NCI-H1930 (cell line): ENCODE results near the gene VKORC1L1.
A peak's percentile ranks its signal among the peaks of the same experiment; 100 is the strongest.
"Not testable (repeated sequence)": the region's sequence is repeated elsewhere in the genome, so short reads cannot be mapped to it uniquely, and the experiment has no call there.

Experiments used
- DNase-seq, 2 experiments: peaks; one replicate each; lab custom pipeline; 2025; lab: John Stamatoyannopoulos, UW

The VKORC1L1 gene

DNA sequence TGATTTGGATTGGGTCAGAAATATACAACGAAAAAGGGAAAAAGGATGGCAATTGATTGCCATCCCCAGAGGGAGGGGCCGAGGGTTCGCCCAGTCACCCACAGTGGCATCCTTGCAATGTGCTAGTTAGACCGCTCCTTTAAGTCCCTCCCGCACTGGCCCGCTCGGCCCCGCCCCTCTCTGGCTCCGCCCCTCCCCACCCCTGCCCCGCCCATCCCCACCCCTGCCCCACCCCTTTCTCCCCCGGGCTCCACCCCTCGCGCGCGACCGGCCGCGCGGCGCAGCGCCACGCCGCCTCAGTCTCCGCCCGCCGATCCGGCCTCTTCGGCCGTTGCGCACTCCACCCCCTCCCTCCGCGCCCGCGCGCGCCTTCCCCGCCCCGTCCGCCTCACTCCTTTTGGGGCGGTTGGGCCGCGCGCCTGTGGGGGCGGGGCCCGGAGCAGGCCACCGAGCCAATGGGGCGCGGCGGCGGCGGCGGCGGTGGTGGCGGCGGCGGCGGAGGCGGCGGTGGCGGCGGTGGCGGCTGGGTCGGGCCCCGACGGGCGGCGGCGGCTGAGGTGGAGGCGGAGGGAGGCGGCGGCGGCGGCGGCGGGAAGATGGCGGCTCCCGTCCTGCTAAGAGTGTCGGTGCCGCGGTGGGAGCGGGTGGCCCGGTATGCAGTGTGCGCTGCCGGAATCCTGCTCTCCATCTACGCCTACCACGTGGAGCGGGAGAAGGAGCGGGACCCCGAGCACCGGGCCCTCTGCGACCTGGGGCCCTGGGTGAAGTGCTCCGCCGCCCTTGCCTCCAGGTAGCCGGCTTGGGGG lies at the start of gene VKORC1L1:
Gene VKORC1L1 (plus strand): TSS at position 299 of the 806 bp plus-strand sequence. CDS start 298 bp downstream, at position 597.
- peak; percentile 91 to 97 for DNase-seq

GRCh38 chr7:65827366-65827765 lies 45.5 kb upstream of the VKORC1L1 start:
- DNase-seq = no peak

GRCh38 chr7:65832281-65832680 lies 40.6 kb upstream of the VKORC1L1 start:
- DNase-seq = no peak

DNA sequence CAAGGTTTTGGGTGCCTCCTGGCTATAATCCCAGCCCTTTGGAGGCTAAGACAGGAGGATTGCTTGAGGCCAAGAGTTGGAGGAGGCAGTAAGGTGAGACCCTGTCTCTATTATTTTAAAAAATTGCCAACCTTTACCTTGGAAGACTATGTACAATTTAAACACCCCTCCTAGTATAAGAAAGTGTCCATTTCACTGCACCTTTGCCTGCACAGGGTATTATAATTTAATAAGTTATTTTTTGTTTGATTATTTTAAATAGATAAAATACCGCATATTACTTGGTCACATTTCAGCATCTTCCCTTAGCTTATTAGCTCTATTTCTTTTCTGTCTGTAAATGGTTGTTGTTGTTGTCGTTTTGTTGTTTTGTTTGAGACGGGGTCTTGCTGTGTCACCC lies 36.2 kb upstream of the VKORC1L1 start:
- not testable (repeated sequence) for DNase-seq

DNA sequence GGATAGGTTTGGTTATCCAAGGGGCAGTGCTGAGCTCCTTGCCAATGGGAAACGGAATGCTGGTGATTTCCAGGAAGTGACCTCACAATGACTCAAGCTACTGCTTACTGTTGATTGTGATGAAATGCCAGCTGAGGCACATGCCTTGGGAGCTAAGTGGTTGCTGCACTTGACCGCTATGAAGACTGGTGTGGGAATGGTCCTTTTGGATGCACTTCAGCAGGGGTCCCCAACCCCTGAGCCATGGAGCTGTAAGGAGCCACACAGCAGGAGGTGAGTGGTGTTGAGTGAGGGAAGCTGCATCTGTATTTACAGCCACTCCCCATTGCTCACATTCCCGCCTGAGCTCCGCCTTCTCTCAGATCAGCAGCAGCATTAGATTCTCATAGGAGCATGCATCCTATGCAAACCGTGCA lies 35.3 kb upstream of the VKORC1L1 start:
- DNase-seq = not testable (repeated sequence)

GRCh38 chr7:65839846-65840245 lies 33.0 kb upstream of the VKORC1L1 start:
- no peak for DNase-seq

DNA sequence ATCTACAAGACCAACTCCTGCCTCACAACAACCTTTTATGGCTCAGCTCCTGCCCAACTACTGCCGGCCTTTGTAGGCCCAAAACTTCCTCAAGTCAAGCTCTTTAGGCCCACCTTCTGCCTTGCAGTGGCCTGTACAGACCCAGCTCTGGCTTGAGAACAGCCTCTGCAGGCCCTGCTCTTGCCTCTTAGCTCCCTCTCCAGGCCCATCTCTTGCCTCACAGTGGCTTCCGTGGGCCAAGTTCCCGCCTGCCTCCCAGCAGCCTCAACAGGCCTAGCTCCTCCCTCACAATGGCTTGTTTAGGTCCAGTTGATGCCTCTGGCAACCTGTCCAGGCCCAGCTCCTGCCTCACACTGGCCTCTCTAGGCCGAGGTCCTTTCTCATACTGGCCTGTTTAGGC lies 32.4 kb upstream of the VKORC1L1 start:
- no peak for DNase-seq

GRCh38 chr7:65843616-65844015 lies 29.3 kb upstream of the VKORC1L1 start:
- DNase-seq = not testable (repeated sequence)

DNA sequence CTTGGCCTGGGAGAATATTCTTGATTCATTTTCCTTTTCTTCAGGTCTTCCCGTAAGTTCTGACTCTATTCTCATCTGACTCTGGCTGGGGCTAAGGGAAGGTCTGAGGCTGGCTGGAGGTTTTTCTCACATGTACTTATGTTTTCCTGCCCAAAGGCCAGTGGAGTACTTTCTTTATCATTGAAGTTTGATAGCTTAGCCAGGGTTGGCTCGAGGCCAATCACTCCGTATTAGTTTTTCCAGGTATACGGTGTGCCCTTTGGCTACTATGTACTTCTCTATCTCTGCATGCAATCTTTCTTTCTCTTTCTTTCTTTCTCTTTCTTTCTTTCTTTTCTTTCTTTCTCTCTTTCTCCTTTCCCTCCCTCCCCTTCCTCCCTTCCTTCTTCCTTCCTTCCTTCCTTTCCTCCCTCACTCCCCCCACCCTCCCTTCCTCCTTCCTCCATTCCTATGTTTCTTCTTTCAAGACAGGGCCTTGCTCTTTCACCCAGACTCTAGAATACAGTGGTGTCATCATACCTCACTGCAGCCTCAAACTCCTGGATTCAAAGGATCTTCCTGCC lies 26.8 kb upstream of the VKORC1L1 start:
- DNase-seq = no peak

DNA sequence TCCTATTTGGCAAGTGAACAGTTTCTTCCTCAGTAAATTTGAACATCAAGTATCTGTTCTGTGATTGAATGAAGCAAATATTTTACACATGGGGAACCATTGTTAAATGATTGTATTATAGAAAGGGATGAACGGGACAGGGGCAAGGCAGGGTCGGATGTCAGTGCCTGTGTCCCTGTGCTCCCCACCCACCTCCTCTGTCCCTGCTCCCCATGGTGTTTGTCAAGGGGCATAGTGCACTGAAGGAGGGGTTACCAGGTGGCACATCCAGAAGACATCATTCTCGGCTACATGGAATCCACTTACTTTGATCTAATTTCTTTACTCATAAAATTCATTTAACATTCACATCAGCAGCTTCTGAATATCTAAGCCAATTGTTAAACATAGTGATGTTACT lies 19.4 kb upstream of the VKORC1L1 start:
- not testable (repeated sequence) for DNase-seq

GRCh38 chr7:65853892-65854291 lies 19.0 kb upstream of the VKORC1L1 start:
- DNase-seq = not testable (repeated sequence)

DNA sequence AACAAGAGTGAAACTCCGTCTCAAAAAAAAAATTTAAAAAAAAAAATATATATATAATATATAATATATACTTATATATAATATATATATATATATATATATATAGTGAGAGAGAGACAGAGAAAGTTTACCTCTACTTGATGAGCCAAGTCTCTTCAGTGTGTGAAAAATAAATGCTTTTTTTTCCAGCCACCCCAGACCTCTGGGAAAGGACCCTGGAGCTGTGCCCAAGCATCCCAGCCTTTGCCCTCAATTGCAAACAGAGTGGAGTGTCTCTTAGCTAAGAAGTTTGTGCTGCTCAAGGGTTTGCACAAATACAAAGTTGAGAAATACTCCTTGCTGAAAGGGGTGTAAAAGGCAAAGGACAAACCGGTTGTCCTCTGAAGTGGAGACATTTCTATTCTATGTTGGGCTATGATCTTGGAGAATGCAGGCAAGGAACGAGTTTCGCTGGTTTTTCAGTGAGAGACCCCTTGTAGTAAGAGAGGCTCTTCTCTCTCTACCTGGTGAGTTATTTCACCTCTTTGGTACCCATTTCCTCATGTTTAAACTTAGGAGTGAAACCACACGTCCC lies 15.5 kb upstream of the VKORC1L1 start:
- not testable (repeated sequence) for DNase-seq

DNA sequence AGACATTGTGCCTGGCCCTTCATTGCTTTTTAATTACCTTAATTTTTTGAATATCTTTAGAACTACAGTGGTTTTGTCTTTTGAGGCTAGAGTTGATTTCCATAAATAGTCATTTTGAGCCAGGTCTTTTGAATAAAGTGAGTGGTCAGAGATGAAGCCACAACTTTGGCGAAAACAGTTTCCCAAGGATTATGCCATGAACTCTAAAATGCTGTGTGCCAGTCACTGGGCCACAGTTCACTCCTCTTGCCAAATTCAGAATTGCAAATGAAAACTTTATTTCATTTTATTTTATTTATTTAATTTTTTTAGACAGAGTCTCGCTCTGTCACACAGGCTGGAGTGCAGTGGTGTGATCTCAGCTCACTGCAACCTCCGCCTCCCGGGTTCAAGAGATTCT lies 14.2 kb upstream of the VKORC1L1 start:
- not testable (repeated sequence) for DNase-seq

GRCh38 chr7:65866244-65866643 lies 6.6 kb upstream of the VKORC1L1 start:
- not testable (repeated sequence) for DNase-seq

DNA sequence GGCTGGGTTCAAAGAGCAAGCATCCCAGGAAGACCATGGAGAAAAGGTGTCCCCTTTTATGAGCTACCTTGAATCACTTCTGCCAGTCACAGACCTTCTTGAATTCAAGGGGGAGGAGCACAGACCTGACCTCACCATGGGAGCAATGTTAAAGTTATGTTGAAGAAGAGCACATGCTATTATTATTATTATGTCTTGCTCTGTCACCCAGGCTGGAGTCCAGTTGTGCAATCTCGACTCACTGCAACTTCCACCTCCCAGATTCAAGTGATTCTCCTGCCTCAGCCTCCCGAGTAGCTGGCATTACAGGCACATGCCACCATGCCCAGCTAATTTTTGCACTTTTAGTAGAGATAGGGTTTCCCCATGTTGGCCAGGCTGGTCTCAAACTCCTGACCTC lies 5.2 kb upstream of the VKORC1L1 start:
- not testable (repeated sequence) for DNase-seq

- DNase-seq = not testable (repeated sequence)
These were observed 3.6 kb upstream of the VKORC1L1 start for GRCh38 chr7:65869312-65869711.

GRCh38 chr7:65871451-65871850 lies 1.4 kb upstream of the VKORC1L1 start:
- DNase-seq = not testable (repeated sequence)

DNA sequence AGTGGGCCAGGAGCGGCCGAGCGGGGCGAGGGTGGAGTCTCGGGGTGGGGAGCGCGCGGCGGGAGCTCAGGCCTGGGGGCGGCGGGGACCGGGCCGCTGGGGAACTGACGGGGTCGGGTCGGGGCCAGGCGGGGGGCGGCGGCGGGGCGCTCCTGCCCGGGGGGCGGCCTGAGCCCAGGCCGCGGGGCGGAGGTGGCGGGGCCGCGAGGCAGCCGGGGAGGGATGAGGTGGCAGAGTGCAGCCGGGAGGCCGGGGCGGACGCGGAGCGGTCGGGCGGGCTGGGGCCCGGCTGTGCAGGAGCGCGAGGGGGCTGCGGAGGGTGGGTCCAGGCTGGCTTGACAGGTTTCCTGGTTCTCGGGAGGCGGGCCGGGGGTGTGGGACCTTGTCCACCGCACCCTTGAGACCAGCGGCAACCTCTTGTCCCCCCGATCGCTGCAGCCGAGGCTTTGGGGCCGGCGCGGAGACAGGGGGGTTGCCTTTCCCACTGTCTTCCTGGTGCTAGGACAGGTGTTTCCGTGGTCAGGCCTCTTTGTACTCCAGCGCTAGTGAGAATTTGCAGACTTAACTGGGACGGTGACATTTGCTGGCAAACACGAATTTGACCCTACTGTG lies 814 bp downstream of the VKORC1L1 start:
- not testable (repeated sequence) for DNase-seq

GRCh38 chr7:65875715-65876114 lies 2.8 kb downstream of the VKORC1L1 start:
- DNase-seq = not testable (repeated sequence)

DNA sequence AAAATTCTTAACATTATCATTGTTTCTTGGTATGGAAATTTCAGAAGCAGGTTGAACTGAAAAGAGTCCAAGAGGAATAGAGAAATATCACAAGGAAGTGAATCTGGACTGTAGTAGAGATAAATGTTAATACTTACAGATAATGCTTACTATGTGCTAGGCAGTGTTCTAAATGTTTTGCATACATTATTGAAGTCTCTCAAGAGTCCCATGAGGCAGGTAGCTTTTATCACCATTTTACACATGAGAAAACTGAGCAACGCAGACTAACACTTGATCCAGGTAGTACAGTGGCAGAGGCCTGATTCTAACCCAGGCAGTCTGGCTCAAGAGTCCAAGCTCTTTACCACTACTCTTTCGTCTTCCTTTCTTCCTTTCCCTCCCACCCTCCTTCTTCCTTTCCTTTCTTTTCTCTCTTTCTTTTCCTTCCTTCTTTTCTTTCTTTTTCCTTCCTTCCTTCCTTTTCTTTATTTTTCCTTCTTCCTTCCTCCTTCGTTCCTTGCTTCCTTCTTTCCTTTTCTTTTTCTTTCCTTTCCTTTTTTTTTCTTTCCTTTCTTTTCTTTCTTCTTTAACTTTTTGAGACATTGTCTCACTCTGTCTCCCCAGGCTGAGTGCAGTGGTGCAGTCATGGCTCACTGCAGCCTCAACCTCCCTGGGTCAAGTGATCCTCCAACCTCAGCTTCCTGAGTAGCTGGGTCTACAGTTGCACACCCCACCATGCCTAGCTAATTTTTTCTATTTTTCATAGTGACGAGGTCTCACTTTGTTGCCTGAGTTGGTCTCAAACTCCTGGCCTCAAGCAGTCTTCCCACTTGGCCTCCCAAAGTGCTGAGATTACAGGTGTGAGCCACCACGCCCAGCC lies 6.6 kb downstream of the VKORC1L1 start:
- not testable (repeated sequence) for DNase-seq

DNA sequence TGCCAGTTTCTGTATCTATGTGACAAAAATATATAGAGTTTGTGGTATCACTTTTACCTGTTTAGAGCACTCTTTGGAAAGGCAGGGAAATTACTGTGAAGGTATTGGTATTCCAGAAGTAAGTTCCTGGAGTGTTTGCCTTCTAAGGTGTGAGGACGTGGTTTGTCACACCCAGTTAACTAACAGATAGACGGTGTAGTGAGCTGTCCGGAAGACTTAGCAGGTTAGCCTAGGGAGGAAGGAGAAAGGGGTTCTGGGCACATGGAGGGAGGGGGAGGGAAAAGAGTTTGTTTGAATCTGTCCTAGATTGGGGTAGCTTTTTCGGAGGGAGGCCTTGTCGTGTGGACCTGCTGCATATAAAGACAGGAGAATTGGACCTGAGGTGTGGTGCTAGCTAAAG lies 7.4 kb downstream of the VKORC1L1 start:
- not testable (repeated sequence) for DNase-seq

- DNase-seq = not testable (repeated sequence)
These were observed 12.1 kb downstream of the VKORC1L1 start for GRCh38 chr7:65884983-65885382.
